Choroid plexus epithelial cell (primary cell): Measurements from ENCODE around the gene PDLIM5.

Experiments
- DNase-seq: peaks from one replicate; pipeline ENCODE4 v3.0.0-alpha.2; 2010; ENCODE audit warnings: low read depth
- H3K4me3 ChIP-seq: 2 replicates; pipeline ENCODE4 v1.5.1; 2011; ENCODE audit warnings: low read depth, mild to moderate bottlenecking, control low read depth, low read length, moderate library complexity
- TF ChIP-seq, protein P1 (sequence below): conservative IDR thresholded peaks from 2 replicates; pipeline ENCODE4 v1.5.1; 2011; ENCODE audit warnings: low read depth, mild to moderate bottlenecking, control low read depth, inconsistent platforms, low read length, moderate library complexity

Gene PDLIM5

GRCh38 chr4:94574050-94574449, 122.3 kb downstream of the PDLIM5 start:
- no peak for DNase-seq
- H3K4me3 ChIP-seq: no peak overlapping the region
- TF ChIP-seq, protein P1, sequence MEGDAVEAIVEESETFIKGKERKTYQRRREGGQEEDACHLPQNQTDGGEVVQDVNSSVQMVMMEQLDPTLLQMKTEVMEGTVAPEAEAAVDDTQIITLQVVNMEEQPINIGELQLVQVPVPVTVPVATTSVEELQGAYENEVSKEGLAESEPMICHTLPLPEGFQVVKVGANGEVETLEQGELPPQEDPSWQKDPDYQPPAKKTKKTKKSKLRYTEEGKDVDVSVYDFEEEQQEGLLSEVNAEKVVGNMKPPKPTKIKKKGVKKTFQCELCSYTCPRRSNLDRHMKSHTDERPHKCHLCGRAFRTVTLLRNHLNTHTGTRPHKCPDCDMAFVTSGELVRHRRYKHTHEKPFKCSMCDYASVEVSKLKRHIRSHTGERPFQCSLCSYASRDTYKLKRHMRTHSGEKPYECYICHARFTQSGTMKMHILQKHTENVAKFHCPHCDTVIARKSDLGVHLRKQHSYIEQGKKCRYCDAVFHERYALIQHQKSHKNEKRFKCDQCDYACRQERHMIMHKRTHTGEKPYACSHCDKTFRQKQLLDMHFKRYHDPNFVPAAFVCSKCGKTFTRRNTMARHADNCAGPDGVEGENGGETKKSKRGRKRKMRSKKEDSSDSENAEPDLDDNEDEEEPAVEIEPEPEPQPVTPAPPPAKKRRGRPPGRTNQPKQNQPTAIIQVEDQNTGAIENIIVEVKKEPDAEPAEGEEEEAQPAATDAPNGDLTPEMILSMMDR: no peak

- TF ChIP-seq, protein P1: no peak
- DNase-seq: no peak
- no peak overlapping the region for H3K4me3 ChIP-seq
Observed at GRCh38 chr4:94574616-94575015, 122.9 kb downstream of the PDLIM5 start.

DNA sequence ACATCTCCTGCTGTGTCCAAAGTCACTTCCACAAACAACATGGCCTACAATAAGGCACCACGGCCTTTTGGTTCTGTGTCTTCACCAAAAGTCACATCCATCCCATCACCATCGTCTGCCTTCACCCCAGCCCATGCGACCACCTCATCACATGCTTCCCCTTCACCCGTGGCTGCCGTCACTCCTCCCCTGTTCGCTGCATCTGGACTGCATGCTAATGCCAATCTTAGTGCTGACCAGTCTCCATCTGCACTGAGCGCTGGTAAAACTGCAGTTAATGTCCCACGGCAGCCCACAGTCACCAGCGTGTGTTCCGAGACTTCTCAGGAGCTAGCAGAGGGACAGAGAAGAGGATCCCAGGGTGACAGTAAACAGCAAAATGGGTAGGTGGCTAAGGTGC, 123.9 kb downstream of the PDLIM5 start:
- H3K4me3 ChIP-seq: no peak overlapping the region
- no peak for DNase-seq
- TF ChIP-seq, protein P1: no peak

- DNase-seq: no peak
- H3K4me3 ChIP-seq: no peak overlapping the region
- TF ChIP-seq, protein P1: no peak
Observed at GRCh38 chr4:94576210-94576609, 124.5 kb downstream of the PDLIM5 start.

- no peak overlapping the region for H3K4me3 ChIP-seq
- TF ChIP-seq, protein P1: no peak
- DNase-seq: peak; percentile 89
Observed at GRCh38 chr4:94577136-94577535, 125.4 kb downstream of the PDLIM5 start.

- no peak for DNase-seq
- TF ChIP-seq, protein P1: no peak
- no peak overlapping the region for H3K4me3 ChIP-seq
Observed at GRCh38 chr4:94578195-94578594, 126.5 kb downstream of the PDLIM5 start.

- no peak overlapping the region for H3K4me3 ChIP-seq
- DNase-seq: no peak
- TF ChIP-seq, protein P1: no peak
Observed at GRCh38 chr4:94581766-94582165, 130.0 kb downstream of the PDLIM5 start.
